SK-N-MC (cell line): ENCODE data around the gene TRABD.

ENCODE experiments used
- DNase-seq: peaks from one replicate; pipeline ENCODE4 v3.0.0-alpha.2; 2011; ENCODE audit warnings: low read depth, low spot score
- H3K27ac ChIP-seq: fragments of 200-600 bp; sonication (generic); 2 replicates; pipeline ENCODE4 v1.5.1; 2016; ENCODE audit warnings: mixed run types
- H3K36me3 ChIP-seq: fragments of 200-600 bp; sonication (generic); 2 replicates; pipeline ENCODE4 v1.6.1; 2017; ENCODE audit warnings: antibody characterized with exemption, low read length, mixed read lengths; ENCODE audit not compliant: insufficient read depth
- H3K4me3 ChIP-seq: fragments of 200-600 bp; sonication (generic); 2 replicates; pipeline ENCODE4 v1.5.1; 2016
- H3K9ac ChIP-seq: fragments of 200-600 bp; sonication (generic); 2 replicates; pipeline ENCODE4 v1.8.0; 2017; ENCODE audit warnings: mixed run types, mixed read lengths; ENCODE audit not compliant: insufficient read length
- H3K9me3 ChIP-seq: fragments of 200-600 bp; sonication (generic); 2 replicates; pipeline ENCODE4 v1.6.1; 2017; ENCODE audit warnings: low read depth, mild to moderate bottlenecking, antibody characterized with exemption, low read length, moderate library complexity, mixed read lengths
- EZH2 ChIP-seq: fragments of 200-600 bp; sonication (generic); IDR thresholded peaks from one replicate; pipeline ENCODE4 v1.6.1; 2017; ENCODE audit warnings: antibody characterized with exemption
- FOXP2 ChIP-seq: optimal IDR thresholded peaks from 2 replicates; pipeline ENCODE3; 2011; ENCODE audit warnings: mild to moderate bottlenecking, moderate library complexity; ENCODE audit not compliant: insufficient read depth; ENCODE audit errors: extremely low read length, control extremely low read depth
- POLR2AphosphoS5 ChIP-seq: IDR thresholded peaks from 2 replicates; pipeline ENCODE4 v1.6.1; 2012; ENCODE audit warnings: mild to moderate bottlenecking, low read depth, low read length, borderline replicate concordance

TRABD gene

GRCh38 chr22:50248196-50249081, 62.7 kb downstream of the TRABD start:
- H3K9me3 ChIP-seq, result no peaks in the 10 kb centered on the region
- DNase-seq, result no peak
- H3K36me3 ChIP-seq, result no peaks in the 10 kb centered on the region
- no peak overlapping the region for H3K9ac ChIP-seq
- no peak overlapping the region for H3K4me3 ChIP-seq
- H3K27ac ChIP-seq, result no peak overlapping the region
- TF ChIP-seq FOXP2 (no peak), EZH2 (no peak), POLR2AphosphoS5 (no peak)
